Stimulated activated naive CD4-positive, alpha-beta T cell treated with Interleukin-2 at 50 U/mL for 16 hours (primary cell): ENCODE results near the gene ZFPM1.

Source experiments
- DNase-seq: peaks from one replicate; lab custom pipeline; 2025; lab: John Stamatoyannopoulos, UW

ZFPM1 gene

DNA sequence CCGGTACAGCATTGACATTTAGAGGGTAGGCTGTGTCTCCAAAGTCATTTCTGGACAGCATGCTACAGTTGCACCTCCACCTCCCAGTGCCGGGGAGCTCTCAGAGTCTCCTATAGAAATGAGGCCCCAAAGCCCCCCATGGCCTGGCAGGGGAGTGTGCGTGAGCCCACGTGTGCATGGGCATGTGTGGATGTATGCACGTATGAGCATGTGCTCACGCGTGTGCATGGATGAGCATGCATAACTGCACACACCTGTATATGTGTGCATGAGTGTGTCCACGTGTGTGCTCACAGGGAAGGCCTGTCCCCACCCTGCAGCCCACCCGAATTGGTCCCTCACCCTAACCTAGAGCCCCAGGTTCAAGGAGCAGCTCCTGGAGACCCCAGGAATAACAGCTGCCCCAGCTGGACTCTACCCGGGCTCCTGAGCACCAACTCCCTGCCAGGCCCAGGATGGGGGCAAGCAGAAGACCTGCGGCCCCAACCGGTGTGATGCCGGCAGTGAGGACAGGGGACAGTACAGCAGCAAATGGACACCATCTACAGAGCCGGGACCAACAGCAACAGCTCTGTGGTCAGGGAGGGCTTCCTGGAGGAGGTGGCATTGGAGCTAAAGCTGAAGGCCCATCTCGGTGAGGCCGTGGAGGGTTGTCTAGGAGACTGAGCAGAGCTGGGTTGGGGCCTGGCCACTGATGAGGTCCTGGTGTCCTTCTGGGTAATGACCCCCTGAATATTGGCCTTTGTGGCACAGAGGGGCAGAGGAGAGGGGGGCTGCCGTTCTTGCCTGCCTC is 35.2 kb upstream of the ZFPM1 start:
- no peak for DNase-seq

DNA sequence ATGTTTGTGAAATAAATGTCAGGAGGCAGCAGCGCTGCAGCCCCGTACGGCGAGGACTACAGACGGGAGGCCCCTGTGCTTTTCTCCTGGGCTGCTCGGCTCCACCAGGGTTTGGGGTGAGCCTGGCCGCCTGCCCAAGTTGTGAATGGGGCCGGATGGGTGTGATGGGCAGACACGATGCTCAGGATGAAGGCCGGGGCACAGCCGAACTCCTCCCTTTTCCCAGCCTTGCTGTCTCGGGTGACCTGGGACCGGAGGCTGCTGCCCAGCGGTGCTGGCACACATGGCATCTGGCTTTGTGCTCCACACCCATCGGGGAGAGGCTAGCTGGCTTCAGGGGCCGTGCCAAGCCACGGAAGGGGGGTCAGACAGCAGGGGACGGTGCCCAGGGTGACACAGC is 34.2 kb upstream of the ZFPM1 start:
- DNase-seq: no peak

DNA sequence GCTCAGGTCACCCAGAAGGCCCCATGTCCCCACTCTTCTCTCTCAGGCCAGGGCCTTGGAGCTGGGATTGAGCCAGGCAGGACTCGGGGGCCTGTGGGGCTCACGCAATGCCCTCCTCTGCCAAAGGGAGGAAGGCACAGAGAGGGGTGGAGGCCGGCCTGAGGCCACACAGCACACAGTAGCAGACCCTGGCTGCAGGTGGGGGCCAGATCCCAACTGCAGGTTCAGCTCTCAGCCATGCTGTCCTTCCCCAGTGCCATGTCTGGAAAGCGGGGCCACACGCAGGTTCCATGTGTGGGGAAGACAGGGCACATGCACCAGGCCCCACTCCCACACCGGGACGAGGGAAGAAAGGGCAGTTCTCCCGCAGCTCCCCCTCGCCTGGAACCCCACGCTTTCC is 33.3 kb upstream of the ZFPM1 start:
- DNase-seq: no peak

DNA sequence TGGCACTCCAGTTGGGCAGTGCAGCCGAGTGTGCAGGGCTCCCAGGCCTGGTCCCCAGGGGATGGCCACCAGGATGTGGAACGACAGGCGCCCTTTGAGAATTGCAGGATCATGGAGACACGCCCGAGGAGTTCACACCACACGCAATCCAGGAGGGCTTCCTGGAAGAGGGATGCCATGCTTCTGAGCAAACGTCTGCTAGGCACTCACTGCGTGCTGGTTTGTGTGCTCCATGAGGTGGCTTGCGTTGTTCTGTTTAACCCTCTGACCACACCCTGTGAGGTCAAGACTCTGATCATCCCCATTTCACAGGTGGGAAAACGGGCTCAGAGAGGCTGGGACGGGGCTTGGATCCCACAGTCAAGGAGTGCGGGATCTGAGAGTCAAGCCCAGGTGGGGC is 32.6 kb upstream of the ZFPM1 start:
- DNase-seq: no peak

- no peak for DNase-seq
These were observed 31.8 kb upstream of the ZFPM1 start for GRCh38 chr16:88421301-88421700.

- DNase-seq: no peak
These were observed 31.1 kb upstream of the ZFPM1 start for GRCh38 chr16:88421871-88422433.

GRCh38 chr16:88422733-88423447 is 30.2 kb upstream of the ZFPM1 start:
- no peak for DNase-seq

- DNase-seq: no peak
These were observed 29.6 kb upstream of the ZFPM1 start for GRCh38 chr16:88423448-88423850.

- no peak for DNase-seq
These were observed 28.4 kb upstream of the ZFPM1 start for GRCh38 chr16:88424587-88425235.

GRCh38 chr16:88426018-88426417 is 27.1 kb upstream of the ZFPM1 start:
- no peak for DNase-seq

DNA sequence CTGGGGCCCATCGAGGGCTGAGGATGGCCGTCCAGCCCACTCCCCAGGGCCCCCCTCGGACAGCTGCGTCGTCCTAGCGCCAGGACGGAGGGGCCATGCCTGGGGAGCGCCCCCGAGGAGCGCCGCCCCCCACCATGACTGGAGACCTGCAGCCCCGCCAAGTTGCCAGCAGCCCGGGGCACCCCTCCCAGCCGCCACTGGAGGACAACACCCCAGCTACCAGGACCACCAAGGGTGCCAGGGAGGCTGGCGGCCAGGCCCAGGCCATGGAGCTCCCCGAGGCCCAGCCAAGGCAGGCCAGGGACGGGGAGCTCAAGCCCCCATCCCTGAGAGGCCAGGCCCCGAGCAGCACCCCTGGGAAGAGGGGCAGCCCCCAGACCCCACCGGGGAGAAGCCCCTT is 25.7 kb upstream of the ZFPM1 start:
- DNase-seq: no peak

GRCh38 chr16:88428156-88428555 is 24.9 kb upstream of the ZFPM1 start:
- no peak for DNase-seq

GRCh38 chr16:88428616-88429386 is 24.3 kb upstream of the ZFPM1 start:
- DNase-seq: no peak

GRCh38 chr16:88429387-88430184 is 23.5 kb upstream of the ZFPM1 start:
- DNase-seq: no peak

DNA sequence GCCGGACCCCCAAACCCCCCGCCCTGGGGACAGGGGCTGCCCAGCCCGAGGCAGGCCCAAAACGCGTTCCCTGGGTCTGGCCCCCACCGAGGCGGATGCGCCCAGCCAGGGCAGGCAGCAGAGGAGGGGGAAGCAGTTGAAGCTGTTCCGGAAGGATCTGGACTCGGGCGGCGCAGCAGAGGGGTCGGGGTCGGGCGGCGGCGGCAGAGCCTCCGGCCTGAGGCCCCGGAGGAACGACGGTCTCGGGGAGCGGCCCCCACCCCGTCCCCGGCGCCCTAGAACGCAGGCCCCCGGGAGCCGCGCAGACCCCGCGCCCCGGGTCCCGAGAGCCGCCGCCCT is 22.9 kb upstream of the ZFPM1 start:
- DNase-seq: no peak

DNA sequence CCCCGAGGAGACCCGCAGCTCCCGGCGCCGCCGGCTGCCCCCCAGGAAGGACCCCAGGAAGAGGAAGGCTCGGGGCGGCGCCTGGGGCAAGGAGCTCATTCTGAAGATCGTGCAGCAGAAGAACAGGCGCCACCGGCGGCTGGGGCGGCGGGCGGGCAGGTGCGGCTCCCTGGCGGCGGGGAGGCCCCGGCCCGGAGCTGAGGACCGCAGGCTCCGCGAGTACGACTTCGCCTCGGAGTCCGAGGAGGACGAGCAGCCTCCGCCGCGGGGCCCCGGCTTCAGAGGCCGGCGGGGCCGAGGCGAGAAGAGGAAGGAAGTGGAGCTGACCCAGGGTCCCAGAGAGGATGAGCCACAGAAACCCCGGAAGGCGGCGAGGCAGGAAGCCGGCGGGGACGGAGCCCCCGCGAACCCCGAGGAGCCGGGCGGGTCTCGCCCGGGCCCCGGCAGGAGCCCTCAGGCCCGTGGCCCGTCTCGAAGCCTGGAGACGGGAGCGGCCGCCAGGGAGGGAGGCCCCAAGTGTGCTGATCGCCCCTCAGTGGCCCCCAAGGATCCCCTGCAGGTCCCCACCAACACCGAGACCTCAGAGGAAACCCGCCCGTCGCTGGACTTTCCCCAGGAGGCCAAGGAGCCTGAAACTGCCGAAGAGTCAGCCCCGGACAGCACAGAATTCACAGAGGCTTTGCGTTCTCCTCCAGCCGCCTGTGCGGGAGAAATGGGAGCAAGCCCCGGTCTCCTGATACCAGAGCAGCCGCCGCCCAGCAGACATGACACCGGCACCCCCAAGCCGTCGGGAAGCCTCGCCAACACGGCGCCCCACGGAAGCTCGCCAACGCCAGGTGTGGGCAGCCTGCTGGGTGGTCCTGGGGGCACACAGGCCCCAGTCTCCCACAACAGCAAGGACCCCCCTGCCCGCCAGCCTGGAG is 22.3 kb upstream of the ZFPM1 start:
- DNase-seq: peak; percentile 17

DNA sequence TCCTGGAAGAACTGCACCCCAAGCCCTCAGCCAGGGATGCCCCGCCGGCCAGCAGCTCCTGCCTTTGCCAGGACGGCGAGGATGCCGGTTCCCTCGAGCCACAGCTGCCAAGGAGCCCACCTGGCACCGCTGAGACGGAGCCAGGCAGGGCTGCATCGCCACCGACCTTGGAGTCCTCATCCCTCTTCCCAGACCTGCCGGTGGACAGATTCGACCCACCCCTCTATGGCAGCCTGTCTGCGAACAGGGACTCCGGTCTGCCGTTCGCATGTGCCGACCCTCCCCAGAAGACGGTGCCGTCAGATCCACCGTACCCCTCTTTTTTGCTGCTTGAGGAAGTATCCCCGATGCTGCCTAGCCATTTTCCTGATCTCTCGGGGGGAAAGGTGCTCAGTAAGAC is 21.4 kb upstream of the ZFPM1 start:
- no peak for DNase-seq

- DNase-seq: no peak
These were observed 20.9 kb upstream of the ZFPM1 start for GRCh38 chr16:88432174-88432573.

DNA sequence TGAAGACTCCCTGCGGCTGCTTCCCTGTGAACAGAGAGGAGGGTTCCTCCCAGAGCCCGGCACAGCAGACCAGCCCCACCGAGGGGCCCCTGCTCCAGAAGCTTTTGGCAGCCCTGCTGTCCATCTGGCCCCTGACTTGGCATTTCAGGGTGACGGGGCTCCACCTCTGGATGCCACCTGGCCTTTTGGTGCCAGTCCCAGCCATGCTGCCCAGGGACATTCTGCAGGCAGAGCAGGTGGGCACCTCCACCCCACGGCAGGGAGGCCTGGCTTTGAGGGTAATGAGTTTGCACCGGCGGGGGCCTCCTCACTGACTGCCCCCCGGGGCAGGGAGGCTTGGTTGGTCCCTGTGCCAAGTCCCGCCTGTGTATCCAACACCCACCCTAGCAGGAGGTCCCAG is 20.3 kb upstream of the ZFPM1 start:
- no peak for DNase-seq

GRCh38 chr16:88433632-88434352 is 19.3 kb upstream of the ZFPM1 start:
- DNase-seq: no peak
